Stomach (tissue), 9 donors: Measurements from ENCODE around the gene NFATC2. TPM values are rescaled to one million over a fixed set of nuclear protein-coding genes. Genes with fewer than 3 reads are reported as not detected.

ENCODE experiments used
- DNase-seq, 2 donors: peaks; one replicate each; pipeline versions ENCODE4 v3.0.0 to v3.0.0-alpha.2; 2013 to 2019
- H3K27ac ChIP-seq, 5 donors: fragments of 200-600 bp in 4 of 5; sonication (generic) in 4 of 5; one replicate each; pipeline ENCODE4 v1.5.1; 2013 to 2019; ENCODE audit warnings: mild to moderate bottlenecking in 1 of 5, moderate library complexity in 1 of 5
- H3K27me3 ChIP-seq, 3 donors: fragments of 200-600 bp; sonication (generic); one replicate each; pipeline ENCODE4 v1.5.1; 2017 to 2019; ENCODE audit warnings: mixed run types in 1 of 3
- H3K36me3 ChIP-seq, 4 donors: fragments of 200-600 bp; sonication (generic); 1 replicate in 3 of 4; 2 replicates in 1 of 4; pipeline ENCODE4 v1.5.1; 2016 to 2019
- H3K4me1 ChIP-seq, 4 donors: fragments of 200-600 bp; sonication (generic); one replicate each; pipeline ENCODE4 v1.5.1; 2016 to 2019
- H3K4me3 ChIP-seq, 4 donors: fragments of 200-600 bp; sonication (generic) in 3 of 4; one replicate each; pipeline ENCODE4 v1.5.1; 2016 to 2019; ENCODE audit warnings: mild to moderate bottlenecking in 1 of 4
- H3K9me3 ChIP-seq, 4 donors: fragments of 200-600 bp; sonication (generic); one replicate each; pipeline ENCODE4 v1.5.1; 2016 to 2019
- EP300 ChIP-seq: sonication (generic); formaldehyde crosslinking; IDR thresholded peaks from one replicate; pipeline ENCODE4 v1.6.1; 2017; ENCODE audit warnings: antibody characterized with exemption
- POLR2A ChIP-seq, 4 donors: fragments of 450-650 bp; IDR thresholded peaks; one replicate each; pipeline ENCODE4 v1.6.1; 2016; ENCODE audit warnings: antibody characterized with exemption in 4 of 4, control low read depth in 2 of 4, mild to moderate bottlenecking in 1 of 4, moderate library complexity in 1 of 4
- POLR2AphosphoS5 ChIP-seq, 3 donors: sonication (generic); formaldehyde crosslinking; IDR thresholded peaks; one replicate each; pipeline ENCODE4 v1.6.1; 2016; ENCODE audit warnings: antibody characterized with exemption in 3 of 3
- WGBS, 5 donors: extraction: QIAGEN DNeasy Blood & Tissue Kit in 3 of 5; methylation state at CpG; one replicate each; pipeline versions ENCODE4 v1.1.5 to v1.1.7; 2013 to 2018; 5-methylcytosine and 5-hydroxymethylcytosine counted together
- intact Hi-C: fragments of 100-400 bp; cut with DNase I; formaldehyde crosslinking; loops from one replicate; pipeline ENCODE4 v1.15.1; 2023; ENCODE audit warnings: low total_unique reads
- polyA plus RNA-seq, 3 donors: library from polyadenylated mRNA; stranded (reverse); fragments of 200-250 nt; gene quantifications; one replicate each; pipeline ENCODE4 v1.2.3, GENCODE V29; 2013
- total RNA-seq, 5 donors: library from RNA; depleted of rRNA; stranded (reverse); fragments of >200 nt; gene quantifications; one replicate each; pipeline versions ENCODE4 v1.1.0 to v1.2.3, GENCODE V29; 2014 to 2016
- TF ChIP-seq, protein P1 (sequence below), 7 experiments: fragments of 450-650 bp in 4 of 7; fragments of 200-600 bp in 3 of 7; sonication (generic) in 3 of 7; IDR thresholded peaks; one replicate each; pipeline ENCODE4 v1.5.1; 2016 to 2019; ENCODE audit warnings: antibody characterized with exemption in 7 of 7, control low read depth in 2 of 7, mild to moderate bottlenecking in 1 of 7
- donor health status: healthy with polysubstance abuse.
- donor health status: Bipolar disorder and iron deficiency.
- donor health status: healthy.

NFATC2 gene
- total and polyA plus RNA-seq, 8 donors: 1.4 to 31.9 (median 8.6) TPM

DNA sequence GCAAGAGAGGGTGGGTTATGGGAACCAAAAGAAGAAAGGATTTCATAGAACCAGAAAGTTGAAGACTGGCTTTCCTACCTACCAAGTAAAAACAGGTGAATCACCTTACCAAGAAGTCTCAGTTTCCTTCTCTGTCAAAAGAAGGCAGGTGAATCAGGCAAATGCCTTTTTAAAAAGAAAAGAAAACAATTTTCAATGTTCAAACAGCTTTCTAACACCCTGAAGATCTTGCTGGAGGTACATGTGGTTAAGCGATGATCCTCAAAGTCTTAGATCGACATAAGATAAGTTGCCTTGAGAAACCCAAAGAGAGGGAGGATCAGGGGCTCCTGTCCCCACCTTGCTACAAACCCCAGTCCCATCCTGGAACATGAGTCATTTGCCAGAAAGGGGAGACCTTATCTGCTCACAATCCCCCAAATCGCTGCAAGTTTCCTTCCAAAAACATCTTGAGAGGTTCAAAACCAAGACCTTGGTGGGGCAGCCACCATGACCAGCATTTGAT, 71.6 kb downstream of the NFATC2 start:
- Histone ChIP-seq H3K27ac (peak overlapping the region in 1 of 5 donors; percentile 14), H3K4me3 (no peak overlapping the region), H3K9me3 (no peaks in the 10 kb centered on the region), H3K27me3 (no peaks in the 10 kb centered on the region), H3K4me1 (peaks cover 0 to 16% (median 10%) of the 10 kb centered on the region in 4 donors), H3K36me3 (peaks cover 4 to 71% (median 56%) of the 10 kb centered on the region in 4 donors)
- intact Hi-C loops: no loop called here
- TF ChIP-seq, protein P1, sequence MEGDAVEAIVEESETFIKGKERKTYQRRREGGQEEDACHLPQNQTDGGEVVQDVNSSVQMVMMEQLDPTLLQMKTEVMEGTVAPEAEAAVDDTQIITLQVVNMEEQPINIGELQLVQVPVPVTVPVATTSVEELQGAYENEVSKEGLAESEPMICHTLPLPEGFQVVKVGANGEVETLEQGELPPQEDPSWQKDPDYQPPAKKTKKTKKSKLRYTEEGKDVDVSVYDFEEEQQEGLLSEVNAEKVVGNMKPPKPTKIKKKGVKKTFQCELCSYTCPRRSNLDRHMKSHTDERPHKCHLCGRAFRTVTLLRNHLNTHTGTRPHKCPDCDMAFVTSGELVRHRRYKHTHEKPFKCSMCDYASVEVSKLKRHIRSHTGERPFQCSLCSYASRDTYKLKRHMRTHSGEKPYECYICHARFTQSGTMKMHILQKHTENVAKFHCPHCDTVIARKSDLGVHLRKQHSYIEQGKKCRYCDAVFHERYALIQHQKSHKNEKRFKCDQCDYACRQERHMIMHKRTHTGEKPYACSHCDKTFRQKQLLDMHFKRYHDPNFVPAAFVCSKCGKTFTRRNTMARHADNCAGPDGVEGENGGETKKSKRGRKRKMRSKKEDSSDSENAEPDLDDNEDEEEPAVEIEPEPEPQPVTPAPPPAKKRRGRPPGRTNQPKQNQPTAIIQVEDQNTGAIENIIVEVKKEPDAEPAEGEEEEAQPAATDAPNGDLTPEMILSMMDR (IDR thresholded peaks at IDR 0.05): no peak
- TF ChIP-seq EP300 (no peak), POLR2AphosphoS5 (IDR thresholded peaks at IDR 0.05) (no peak), POLR2A (IDR thresholded peaks at IDR 0.05) (no peak)
- WGBS, 5 donors: 81 to 95% (median 91%) methylated on average over 3 of the region's 3 CpGs
- no peak for DNase-seq

DNA sequence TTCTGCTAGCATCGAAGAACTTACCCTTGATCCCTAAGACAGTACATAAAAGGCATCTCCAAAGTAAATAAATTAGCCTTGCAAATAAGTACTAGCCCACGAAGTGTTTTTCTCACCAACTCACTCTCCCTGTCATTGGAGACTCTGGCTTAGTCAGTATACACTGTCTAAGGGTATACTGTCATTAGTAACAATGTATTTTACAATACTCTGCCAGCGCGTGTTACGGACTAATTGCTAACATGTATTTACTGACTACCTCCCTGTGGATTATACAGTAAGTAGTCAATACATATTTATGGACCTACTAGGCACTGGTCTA, 72.1 kb downstream of the NFATC2 start:
- Histone ChIP-seq H3K4me3 (no peak overlapping the region), H3K9me3 (no peaks in the 10 kb centered on the region), H3K36me3 (peaks cover 4 to 74% (median 58%) of the 10 kb centered on the region in 4 donors), H3K27ac (peak overlapping the region in 1 of 5 donors; percentile 14), H3K4me1 (peaks cover 0 to 16% (median 10%) of the 10 kb centered on the region in 4 donors), H3K27me3 (no peaks in the 10 kb centered on the region)
- no peak for DNase-seq
- WGBS, 5 donors: 54 to 71% (median 66%) methylated on average over 5 of the region's 5 CpGs
- intact Hi-C loops: no loop called here
- TF ChIP-seq EP300: no peak
- TF ChIP-seq, protein P1 (IDR thresholded peaks at IDR 0.05): no peak
- no peak for TF ChIP-seq POLR2AphosphoS5 (IDR thresholded peaks at IDR 0.05)
- no peak for TF ChIP-seq POLR2A (IDR thresholded peaks at IDR 0.05)

DNA sequence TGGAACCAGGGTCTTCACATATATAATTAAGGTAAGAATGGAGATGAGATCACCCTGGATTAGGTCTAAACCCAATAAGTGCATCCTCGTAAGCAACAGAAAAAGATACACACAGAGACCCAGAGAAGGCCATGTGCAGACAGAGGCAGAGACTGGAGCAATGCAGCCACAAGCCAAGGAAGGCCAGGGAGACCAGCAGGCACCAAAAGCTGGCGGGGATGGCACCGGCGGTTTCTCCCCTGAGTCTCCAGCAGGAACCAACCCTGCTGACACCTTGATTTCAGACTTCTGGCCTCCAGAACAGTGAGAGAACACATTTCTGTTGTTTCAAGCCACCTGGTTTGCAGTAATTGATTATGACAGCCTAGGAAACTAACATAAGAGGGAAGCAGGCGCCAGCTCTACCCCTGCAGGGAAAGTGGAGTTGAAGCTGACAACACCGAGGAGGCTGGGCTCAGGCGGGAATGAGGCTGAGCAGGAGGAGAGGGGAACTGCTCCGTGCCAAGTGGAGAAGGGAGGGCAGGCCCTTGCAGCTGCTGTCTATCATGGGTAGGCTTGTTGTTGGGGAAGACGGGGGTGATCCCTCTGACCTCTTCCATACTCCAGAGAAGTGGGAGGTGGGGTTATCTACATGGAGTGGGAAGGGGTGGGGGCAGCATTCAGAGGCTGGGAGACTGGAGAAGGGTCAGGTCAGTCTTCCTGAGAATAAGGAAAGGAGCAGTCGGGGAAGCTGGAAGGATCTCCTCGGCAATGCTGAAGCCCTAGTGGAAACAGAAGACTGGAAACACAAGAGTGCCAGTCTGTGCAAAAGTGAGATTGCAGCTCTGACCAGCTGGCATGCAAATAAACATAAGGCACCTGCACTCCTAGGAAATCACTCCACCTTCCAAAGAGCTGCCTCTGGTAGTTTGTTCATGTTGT, 72.7 kb downstream of the NFATC2 start:
- peak in 1 of 2 donors; percentile 70 for DNase-seq
- Histone ChIP-seq H3K27me3 (no peaks in the 10 kb centered on the region), H3K4me3 (no peak overlapping the region), H3K36me3 (peaks cover 0 to 74% (median 54%) of the 10 kb centered on the region in 4 donors), H3K9me3 (no peaks in the 10 kb centered on the region), H3K4me1 (peaks cover 0 to 16% (median 10%) of the 10 kb centered on the region in 4 donors), H3K27ac (peak overlapping the region in 3 of 5 donors; percentile 14 to 55 (median 19))
- TF ChIP-seq, protein P1 (IDR thresholded peaks at IDR 0.05): no peak
- TF ChIP-seq POLR2A (IDR thresholded peaks at IDR 0.05) (no peak), EP300 (no peak), POLR2AphosphoS5 (IDR thresholded peaks at IDR 0.05) (no peak)
- WGBS, 5 donors: 47 to 63% (median 61%) methylated on average over 11 of the region's 11 CpGs
- intact Hi-C loops: no loop called here

DNA sequence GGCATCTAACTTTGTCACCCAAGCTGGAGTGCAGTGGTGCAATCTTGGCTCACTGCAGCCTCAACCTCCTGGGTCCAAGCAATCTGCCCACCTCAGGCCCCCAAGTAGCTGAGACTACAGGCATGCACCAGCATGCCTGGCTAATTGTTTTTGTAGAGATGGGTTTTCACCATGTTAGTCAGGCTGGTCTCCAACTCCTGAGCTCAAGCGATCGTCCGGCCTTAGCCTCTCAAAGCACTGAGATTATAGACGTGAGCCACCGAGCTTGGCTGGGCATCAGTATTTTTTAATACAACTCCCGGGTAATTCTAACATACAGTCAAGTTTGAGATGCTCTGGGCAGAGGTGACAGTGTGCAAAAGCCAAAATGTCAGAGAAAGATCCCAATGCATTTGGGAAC, 73.5 kb downstream of the NFATC2 start:
- no peak overlapping the region for H3K4me3 ChIP-seq
- H3K27ac ChIP-seq: peak overlapping the region in 1 of 5 donors; percentile 55
- H3K36me3 ChIP-seq: peaks cover 0 to 74% (median 54%) of the 10 kb centered on the region in 4 donors
- peaks cover 0 to 16% (median 10%) of the 10 kb centered on the region in 4 donors for H3K4me1 ChIP-seq
- TF ChIP-seq EP300 (no peak), POLR2A (IDR thresholded peaks at IDR 0.05) (no peak), POLR2AphosphoS5 (IDR thresholded peaks at IDR 0.05) (no peak)
- TF ChIP-seq, protein P1 (IDR thresholded peaks at IDR 0.05): no peak
- no peak for DNase-seq
- WGBS, 5 donors: 84 to 93% (median 92%) methylated on average over 6 of the region's 6 CpGs
- no peaks in the 10 kb centered on the region for H3K9me3 ChIP-seq
- intact Hi-C loops: no loop called here
- no peaks in the 10 kb centered on the region for H3K27me3 ChIP-seq
